GM12878 (cell line): ENCODE measurements around the gene DEFB123. TPM values are rescaled to one million over a fixed set of nuclear protein-coding genes. Genes with fewer than 3 reads are reported as not detected.

Experiments used
- ATAC-seq: fragments of 200-7000 bp; cut with Tn5 transposase; 3 replicates; pipeline ENCODE4 v1.9.1; 2020; ENCODE audit warnings: mild to moderate bottlenecking, moderate library complexity
- BruUV-seq: library from RNA; stranded (reverse); fragments of 400-500 nt; replicated peaks from 2 replicates; lab custom pipeline; 2021; lab: Mats Ljungman, UMichigan
- CTCF ChIA-PET: fragments of 300-600 bp; sonication (Branson Sonifier 250); formaldehyde crosslinking; extraction: SDS; loops from one replicate; lab custom pipeline; 2021; ENCODE audit warnings: inconsistent platforms; lab: Yijun Ruan, JAX
- POLR2A ChIA-PET: fragments of 350-600 bp; formaldehyde crosslinking; extraction: SDS; loops from one replicate; lab custom pipeline; 2021; ENCODE audit warnings: inconsistent platforms; lab: Charles Lee
- RAD21 ChIA-PET: fragments of 300-600 bp; sonication (Branson Sonifier 250); formaldehyde crosslinking; loops from one replicate; lab custom pipeline; 2023; ENCODE audit warnings: antibody characterized with exemption; ENCODE audit not compliant: unreplicated experiment; lab: Charles Lee
- SMC1A ChIA-PET: fragments of 300-600 bp; sonication (Branson Sonifier 250); formaldehyde crosslinking; loops from one replicate; lab custom pipeline; 2023; ENCODE audit not compliant: unreplicated experiment, uncharacterized antibody; lab: Charles Lee
- DNase-seq: peaks from one replicate; pipeline ENCODE4 v3.0.0-alpha.2; 2011; ENCODE audit warnings: low read depth, low spot score
- FAIRE-seq: peaks from 3 replicates; lab custom pipeline; 2011; peaks lifted over from hg19 to GRCh38; lab: Jason Lieb, UNC
- H2AFZ ChIP-seq: 2 replicates; pipeline ENCODE4 v1.6.0; 2011; ENCODE audit warnings: low read depth, low read length, control low read depth; ENCODE audit not compliant: control insufficient read depth
- H3K27ac ChIP-seq: 2 replicates; pipeline ENCODE4 v1.5.1; 2011; ENCODE audit warnings: control low read depth; ENCODE audit not compliant: control insufficient read depth, insufficient read depth
- H3K27me3 ChIP-seq, 2 experiments: replicated peaks in 1 of 2; 2 replicates each; pipeline versions ENCODE4 v1.6.0 to v1.6.1; 2011; ENCODE audit warnings: low read length in 1 of 2; ENCODE audit not compliant: control insufficient read depth in 2 of 2, insufficient read depth in 2 of 2
- H3K36me3 ChIP-seq, 2 experiments: 2 replicates each; pipeline ENCODE4 v1.5.1; 2011; ENCODE audit warnings: low read length in 1 of 2; ENCODE audit not compliant: control insufficient read depth in 2 of 2, insufficient read depth in 2 of 2
- H3K4me1 ChIP-seq: 2 replicates; pipeline ENCODE4 v1.6.1; 2011; ENCODE audit warnings: mild to moderate bottlenecking, low read length, moderate library complexity, mixed read lengths; ENCODE audit not compliant: control insufficient read depth, insufficient read depth
- H3K4me2 ChIP-seq: 2 replicates; pipeline ENCODE4 v1.6.0; 2011; ENCODE audit warnings: control low read depth; ENCODE audit not compliant: control insufficient read depth, insufficient read depth
- H3K4me3 ChIP-seq: fragments of 200-600 bp; sonication (generic); 2 replicates; pipeline ENCODE4 v1.5.1; 2016
- H3K79me2 ChIP-seq: 2 replicates; pipeline ENCODE4 v1.6.0; 2011; ENCODE audit warnings: low read length; ENCODE audit not compliant: control insufficient read depth, insufficient read depth
- H3K9ac ChIP-seq: 2 replicates; pipeline ENCODE4 v1.8.0; 2011; ENCODE audit warnings: low read length, control low read depth, mixed read lengths; ENCODE audit not compliant: control insufficient read depth, insufficient read depth
- H3K9me3 ChIP-seq: replicated peaks from 3 replicates; pipeline ENCODE4 v1.5.1; 2011; ENCODE audit warnings: mild to moderate bottlenecking, low read length; ENCODE audit not compliant: control insufficient read depth, insufficient read depth
- H4K20me1 ChIP-seq: 2 replicates; pipeline ENCODE4 v1.6.0; 2011; ENCODE audit not compliant: control insufficient read depth, insufficient read depth
- ESRRA ChIP-seq: IDR thresholded peaks from 2 replicates; pipeline ENCODE4 v1.6.1; 2012; ENCODE audit warnings: mild to moderate bottlenecking, low read length, improper control_type of control experiment
- EZH2 ChIP-seq: IDR thresholded peaks from 2 replicates; pipeline ENCODE4 v1.6.1; 2012; ENCODE audit warnings: low read depth, mild to moderate bottlenecking, control low read depth, inconsistent platforms, low read length, borderline replicate concordance; ENCODE audit not compliant: control insufficient read depth
- STAT1 ChIP-seq: fragments of 450-650 bp; conservative IDR thresholded peaks from 2 replicates; pipeline ENCODE4 v1.6.1; 2014; ENCODE audit warnings: antibody characterized with exemption, mild to moderate bottlenecking
- WGBS: methylation state at CpG from one replicate; pipeline ENCODE4 v1.1.6; 2016; ENCODE audit warnings: low lambda C conversion rate; ENCODE audit not compliant: insufficient replicate concordance, insufficient coverage; ENCODE audit errors: missing lambda C conversion rate; 5-methylcytosine and 5-hydroxymethylcytosine counted together
- in situ Hi-C: fragments of 300-500 bp; cut with MboI; formaldehyde crosslinking; loops from 9 replicates; pipeline ENCODE4 v1.14.3; 2018; ENCODE audit warnings: mixed read lengths
- intact Hi-C: fragments of 100-400 bp; cut with micrococcal nuclease; formaldehyde crosslinking; loops from one replicate; pipeline ENCODE4 v1.14.2; 2022; ENCODE audit not compliant: unreplicated experiment
- polyA plus RNA-seq, 11 experiments: library from polyadenylated mRNA; depleted of rRNA in 4 of 11; unstranded in 6 of 11; stranded (reverse) in 5 of 11; fragments of >200 nt; fragmentation: Nextera tagmentation in 4 of 11; fragmentation: Illumina TruSeq in 1 of 11; extraction: Ambion mirVana in 4 of 11; extraction: Trizol in 1 of 11; gene quantifications; 1 replicate in 1 of 11; 2 replicates in 10 of 11; pipeline versions ENCODE4 v1.2.1 to v1.2.3, GENCODE V29; 2011 to 2016; ENCODE audit warnings: inconsistent platforms in 2 of 11, missing spikeins in 2 of 11, low read depth in 1 of 11
- total RNA-seq, 4 experiments: library from RNA; depleted of rRNA in 3 of 4; stranded (reverse); fragments of >200 nt in 3 of 4; fragmentation: Illumina TruSeq in 1 of 4; extraction: Trizol in 1 of 4; gene quantifications; 2 replicates each; pipeline versions ENCODE4 v1.2.1 to v1.2.3, GENCODE V29; 2013 to 2021
- TF ChIP-seq, protein P1 (sequence below): IDR thresholded peaks from 2 replicates; pipeline ENCODE4 v1.6.1; 2012; ENCODE audit warnings: improper control_type of control experiment, low read depth, low read length; ENCODE audit not compliant: insufficient replicate concordance

DEFB123 gene
- total and polyA plus RNA-seq, 10 of the 15 experiments (the other 5 are each of a cell fraction or from before 2014, with no cell fraction given), result not detected

- H3K9me3 ChIP-seq, result no peaks in the 10 kb centered on the region
- no peaks in the 10 kb centered on the region for H3K36me3 ChIP-seq
- DNase-seq (no peak), FAIRE-seq (no peak), ATAC-seq (no peak; the same call in 2 of the 3 replicates)
- RAD21 ChIA-PET, result interaction anchor here (1.4 kb wide), 1 partner anchor 28 kb away, joined by 5 read pairs; no protein-coding TSS in a partner anchor
- BruUV-seq, result no TSS peak
- 0 out of 2 replicates have a peak within 1 kb of the TSS, but pooled peaks have one; percentile 9 for H3K4me2 ChIP-seq
- H3K9ac ChIP-seq, result no peak within 1 kb of the TSS
- CTCF ChIA-PET, result interaction anchor here (1.5 to 2.7 kb wide), 2 partner anchors 14 to 28 kb away, joined by 5 to 18 read pairs; no protein-coding TSS in a partner anchor
- 19% methylated on average over 23 of the region's 33 CpGs for WGBS
- in situ Hi-C loops, result no loop called here
- no peak within 1 kb of the TSS for H3K4me3 ChIP-seq
- H2AFZ ChIP-seq, result no peak within 1 kb of the TSS
- POLR2A ChIA-PET, result no interaction called here
- SMC1A ChIA-PET, result interaction anchor here (1.0 kb wide), 1 partner anchor 28 kb away, joined by 3 read pairs; no protein-coding TSS in a partner anchor
- H3K79me2 ChIP-seq, result no peaks in the 10 kb centered on the region
- H3K27ac ChIP-seq, result no peak within 1 kb of the TSS
- intact Hi-C loops, result no loop called here
- TF ChIP-seq ESRRA, result no peak
- no peak for TF ChIP-seq EZH2
- TF ChIP-seq STAT1, result no peak
- TF ChIP-seq, protein P1, sequence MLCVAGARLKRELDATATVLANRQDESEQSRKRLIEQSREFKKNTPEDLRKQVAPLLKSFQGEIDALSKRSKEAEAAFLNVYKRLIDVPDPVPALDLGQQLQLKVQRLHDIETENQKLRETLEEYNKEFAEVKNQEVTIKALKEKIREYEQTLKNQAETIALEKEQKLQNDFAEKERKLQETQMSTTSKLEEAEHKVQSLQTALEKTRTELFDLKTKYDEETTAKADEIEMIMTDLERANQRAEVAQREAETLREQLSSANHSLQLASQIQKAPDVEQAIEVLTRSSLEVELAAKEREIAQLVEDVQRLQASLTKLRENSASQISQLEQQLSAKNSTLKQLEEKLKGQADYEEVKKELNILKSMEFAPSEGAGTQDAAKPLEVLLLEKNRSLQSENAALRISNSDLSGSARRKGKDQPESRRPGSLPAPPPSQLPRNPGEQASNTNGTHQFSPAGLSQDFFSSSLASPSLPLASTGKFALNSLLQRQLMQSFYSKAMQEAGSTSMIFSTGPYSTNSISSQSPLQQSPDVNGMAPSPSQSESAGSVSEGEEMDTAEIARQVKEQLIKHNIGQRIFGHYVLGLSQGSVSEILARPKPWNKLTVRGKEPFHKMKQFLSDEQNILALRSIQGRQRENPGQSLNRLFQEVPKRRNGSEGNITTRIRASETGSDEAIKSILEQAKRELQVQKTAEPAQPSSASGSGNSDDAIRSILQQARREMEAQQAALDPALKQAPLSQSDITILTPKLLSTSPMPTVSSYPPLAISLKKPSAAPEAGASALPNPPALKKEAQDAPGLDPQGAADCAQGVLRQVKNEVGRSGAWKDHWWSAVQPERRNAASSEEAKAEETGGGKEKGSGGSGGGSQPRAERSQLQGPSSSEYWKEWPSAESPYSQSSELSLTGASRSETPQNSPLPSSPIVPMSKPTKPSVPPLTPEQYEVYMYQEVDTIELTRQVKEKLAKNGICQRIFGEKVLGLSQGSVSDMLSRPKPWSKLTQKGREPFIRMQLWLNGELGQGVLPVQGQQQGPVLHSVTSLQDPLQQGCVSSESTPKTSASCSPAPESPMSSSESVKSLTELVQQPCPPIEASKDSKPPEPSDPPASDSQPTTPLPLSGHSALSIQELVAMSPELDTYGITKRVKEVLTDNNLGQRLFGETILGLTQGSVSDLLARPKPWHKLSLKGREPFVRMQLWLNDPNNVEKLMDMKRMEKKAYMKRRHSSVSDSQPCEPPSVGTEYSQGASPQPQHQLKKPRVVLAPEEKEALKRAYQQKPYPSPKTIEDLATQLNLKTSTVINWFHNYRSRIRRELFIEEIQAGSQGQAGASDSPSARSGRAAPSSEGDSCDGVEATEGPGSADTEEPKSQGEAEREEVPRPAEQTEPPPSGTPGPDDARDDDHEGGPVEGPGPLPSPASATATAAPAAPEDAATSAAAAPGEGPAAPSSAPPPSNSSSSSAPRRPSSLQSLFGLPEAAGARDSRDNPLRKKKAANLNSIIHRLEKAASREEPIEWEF, result no peak
- TF ChIP-seq, all 136 proteins: peak for 0
- peaks cover 4% of the 10 kb centered on the region for H3K4me1 ChIP-seq
- H4K20me1 ChIP-seq, result no peaks in the 10 kb centered on the region
- H3K27me3 ChIP-seq, result peaks cover 10 to 13% of the 10 kb centered on the region in 2 experiments
Measured at GRCh38 chr20:31474758-31475427, 34.5 kb downstream of the DEFB123 start, which contains the start of the genes DEFB124 and REM1. Gene DEFB124 (minus strand): TSS chr20:31475127. CDS start chr20:31473013, 2,114 bp downstream. Gene REM1 (plus strand): TSS chr20:31475288. CDS start chr20:31476446, 1,158 bp downstream.
